ENCODE results near the gene RARS2.

DNA sequence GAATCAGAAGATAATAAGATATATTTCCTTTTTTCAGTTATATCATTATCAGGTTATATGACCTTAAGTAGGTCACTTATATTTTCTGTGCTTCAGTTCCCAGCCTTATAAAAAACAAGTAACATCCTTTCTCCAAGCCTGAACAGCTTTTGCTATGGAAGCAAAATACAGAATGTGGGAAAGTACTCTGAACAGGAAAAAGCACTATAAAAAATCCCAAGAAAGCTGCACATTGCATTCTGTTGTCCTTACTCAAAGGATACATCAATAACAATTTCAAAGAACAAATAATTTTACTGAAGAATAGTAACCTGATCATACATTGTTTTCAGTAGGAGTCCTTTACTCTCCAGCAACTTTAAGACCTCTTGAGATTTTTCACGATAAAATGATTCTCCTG is 60.6 kb downstream of the RARS2 start:
- TF ChIP-seq EZH2 (IDR thresholded peaks at IDR 0.05; ENCODE audit: low read length, missing control alignments), result no peak
- TF ChIP-seq, protein P1, sequence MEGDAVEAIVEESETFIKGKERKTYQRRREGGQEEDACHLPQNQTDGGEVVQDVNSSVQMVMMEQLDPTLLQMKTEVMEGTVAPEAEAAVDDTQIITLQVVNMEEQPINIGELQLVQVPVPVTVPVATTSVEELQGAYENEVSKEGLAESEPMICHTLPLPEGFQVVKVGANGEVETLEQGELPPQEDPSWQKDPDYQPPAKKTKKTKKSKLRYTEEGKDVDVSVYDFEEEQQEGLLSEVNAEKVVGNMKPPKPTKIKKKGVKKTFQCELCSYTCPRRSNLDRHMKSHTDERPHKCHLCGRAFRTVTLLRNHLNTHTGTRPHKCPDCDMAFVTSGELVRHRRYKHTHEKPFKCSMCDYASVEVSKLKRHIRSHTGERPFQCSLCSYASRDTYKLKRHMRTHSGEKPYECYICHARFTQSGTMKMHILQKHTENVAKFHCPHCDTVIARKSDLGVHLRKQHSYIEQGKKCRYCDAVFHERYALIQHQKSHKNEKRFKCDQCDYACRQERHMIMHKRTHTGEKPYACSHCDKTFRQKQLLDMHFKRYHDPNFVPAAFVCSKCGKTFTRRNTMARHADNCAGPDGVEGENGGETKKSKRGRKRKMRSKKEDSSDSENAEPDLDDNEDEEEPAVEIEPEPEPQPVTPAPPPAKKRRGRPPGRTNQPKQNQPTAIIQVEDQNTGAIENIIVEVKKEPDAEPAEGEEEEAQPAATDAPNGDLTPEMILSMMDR (conservative IDR thresholded peaks at IDR 0.05 in 1 of 2, IDR thresholded peaks at IDR 0.05 in 1 of 2; ENCODE audit: low read depth in 1 of 2, low read length in 2 of 2), result no peak
